CD14-positive monocyte (primary cell): Measurements from ENCODE around the gene DNAH10. TPM values are rescaled to one million over a fixed set of nuclear protein-coding genes. Genes with fewer than 3 reads are reported as not detected.
A peak's percentile ranks its signal among the peaks of the same experiment; 100 is the strongest.

Experiments
- DNase-seq, 3 donors: peaks; one replicate each; pipeline ENCODE4 v3.0.0-alpha.2; 2011 to 2022
- H2AFZ ChIP-seq: 2 replicates; pipeline ENCODE4 v1.6.0; 2012; ENCODE audit warnings: mild to moderate bottlenecking, low read depth, low read length, inconsistent platforms; ENCODE audit not compliant: insufficient read depth, poor library complexity, severe bottlenecking
- H3K27ac ChIP-seq, 2 donors: 1 replicate in 1 of 2; 2 replicates in 1 of 2; pipeline ENCODE4 v1.5.1; 2012 to 2013; ENCODE audit warnings: low read length in 2 of 2, control low read depth in 1 of 2, inconsistent platforms in 1 of 2, low read depth in 1 of 2, mild to moderate bottlenecking in 1 of 2
- H3K27me3 ChIP-seq, 2 donors: one replicate each; pipeline versions ENCODE4 v1.6.0 to v1.6.1; 2011 to 2013; ENCODE audit warnings: low read length in 2 of 2; ENCODE audit not compliant: control insufficient read depth in 2 of 2, insufficient read depth in 2 of 2
- H3K36me3 ChIP-seq, 2 donors: replicated peaks in 1 of 2; 1 replicate in 1 of 2; 2 replicates in 1 of 2; pipeline versions ENCODE4 v1.5.1 to v1.6.1; 2012 to 2013; ENCODE audit warnings: low read length in 2 of 2, control low read depth in 1 of 2, inconsistent platforms in 1 of 2, mild to moderate bottlenecking in 1 of 2; ENCODE audit not compliant: insufficient read depth in 2 of 2, control insufficient read depth in 1 of 2
- H3K4me1 ChIP-seq, 2 donors: 1 replicate in 1 of 2; 2 replicates in 1 of 2; pipeline versions ENCODE4 v1.5.1 to v1.6.1; 2012 to 2013; ENCODE audit warnings: low read length in 2 of 2, control low read depth in 1 of 2, inconsistent platforms in 1 of 2, mild to moderate bottlenecking in 1 of 2, moderate library complexity in 1 of 2; ENCODE audit not compliant: insufficient read depth in 2 of 2, control insufficient read depth in 1 of 2
- H3K4me2 ChIP-seq: replicated peaks from 2 replicates; pipeline ENCODE3; 2012; ENCODE audit warnings: low read length, moderate library complexity, mild to moderate bottlenecking; ENCODE audit not compliant: poor library complexity, severe bottlenecking; ENCODE audit errors: extremely low read depth
- H3K4me3 ChIP-seq, 3 experiments: fragments of 200-600 bp in 1 of 3; sonication (generic) in 1 of 3; replicated peaks in 1 of 3; 1 replicate in 2 of 3; 2 replicates in 1 of 3; pipeline ENCODE4 v1.5.1; 2011 to 2013; ENCODE audit warnings: low read length in 3 of 3, mild to moderate bottlenecking in 3 of 3, control low read depth in 2 of 3, low read depth in 2 of 3, inconsistent platforms in 1 of 3, moderate library complexity in 1 of 3
- H3K79me2 ChIP-seq: 2 replicates; pipeline ENCODE4 v1.6.0; 2012; ENCODE audit warnings: mild to moderate bottlenecking, control low read depth, inconsistent platforms, low read length, moderate library complexity; ENCODE audit not compliant: insufficient read depth
- H3K9ac ChIP-seq: 2 replicates; pipeline ENCODE4 v1.6.0; 2017; ENCODE audit warnings: low read length, mild to moderate bottlenecking; ENCODE audit not compliant: insufficient read depth, poor library complexity, severe bottlenecking
- H3K9me3 ChIP-seq, 2 donors: replicated peaks in 1 of 2; 1 replicate in 1 of 2; 2 replicates in 1 of 2; pipeline versions ENCODE4 v1.5.1 to v1.6.1; 2012 to 2013; ENCODE audit warnings: low read length in 2 of 2, control low read depth in 1 of 2; ENCODE audit not compliant: control insufficient read depth in 1 of 2, insufficient read depth in 1 of 2
- H4K20me1 ChIP-seq: 2 replicates; pipeline ENCODE4 v1.6.0; 2012; ENCODE audit warnings: mild to moderate bottlenecking, low read length, control low read depth, moderate library complexity; ENCODE audit not compliant: insufficient read depth
- H3K27ac Mint-ChIP-seq, 7 donors: one replicate each; pipeline ENCODE4 v1.8.0; 2020; ENCODE audit warnings: mild to moderate bottlenecking in 7 of 7, mixed read lengths in 7 of 7, moderate library complexity in 6 of 7, inconsistent platforms in 2 of 7
- H3K27me3 Mint-ChIP-seq, 3 donors: one replicate each; pipeline ENCODE4 v1.8.0; 2021 to 2022; ENCODE audit warnings: low read depth in 3 of 3, mild to moderate bottlenecking in 3 of 3, mixed read lengths in 3 of 3, moderate library complexity in 3 of 3, inconsistent platforms in 1 of 3
- H3K36me3 Mint-ChIP-seq, 2 donors: one replicate each; pipeline ENCODE4 v1.8.0; 2020; ENCODE audit warnings: mixed read lengths in 2 of 2, inconsistent platforms in 1 of 2, mild to moderate bottlenecking in 1 of 2
- H3K4me1 Mint-ChIP-seq: one replicate; pipeline ENCODE4 v1.8.0; 2020; ENCODE audit warnings: mild to moderate bottlenecking, mixed read lengths
- H3K4me3 Mint-ChIP-seq, 2 donors: one replicate each; pipeline ENCODE4 v1.8.0; 2020; ENCODE audit warnings: mild to moderate bottlenecking in 2 of 2, mixed read lengths in 2 of 2, moderate library complexity in 1 of 2
- H3K9me3 Mint-ChIP-seq, 7 donors: one replicate each; pipeline ENCODE4 v1.8.0; 2020 to 2022; ENCODE audit warnings: mixed read lengths in 7 of 7, mild to moderate bottlenecking in 6 of 7, moderate library complexity in 6 of 7, inconsistent platforms in 2 of 7
- CTCF ChIP-seq: fragments of 200-600 bp; IDR thresholded peaks from one replicate; pipeline ENCODE4 v1.8.0; 2022; ENCODE audit warnings: antibody characterized with exemption, mild to moderate bottlenecking
- WGBS: methylation state at CpG from one replicate; pipeline ENCODE4 v1.1.5; 2013; ENCODE audit warnings: missing lambda C conversion rate; ENCODE audit not compliant: insufficient coverage; 5-methylcytosine and 5-hydroxymethylcytosine counted together
- intact Hi-C, 2 donors: fragments of 100-400 bp; cut with micrococcal nuclease; formaldehyde crosslinking; loops; one replicate each; pipeline versions ENCODE4 v1.15.0 to v1.15.1; 2023
- polyA plus RNA-seq, 3 donors: library from polyadenylated mRNA; depleted of rRNA in 1 of 3; unstranded in 2 of 3; stranded (reverse) in 1 of 3; fragments of 300-500 nt in 2 of 3; fragments of >200 nt in 1 of 3; fragmentation: Illumina TruSeq in 2 of 3; gene quantifications; 1 replicate in 2 of 3; 2 replicates in 1 of 3; pipeline ENCODE4 v1.2.3, GENCODE V29; 2012 to 2021

DNAH10 gene
- polyA plus RNA-seq, 3 donors = not detected

GRCh38 chr12:123943816-123944215, 181.7 kb downstream of the DNAH10 start:
- Mint-ChIP-seq H3K4me1 (peaks cover 22% of the 10 kb centered on the region), H3K27me3 (peaks cover 0 to 2% (median 1%) of the 10 kb centered on the region in 3 donors), H3K36me3 (peaks cover 11 to 20% of the 10 kb centered on the region in 2 donors), H3K4me3 (no peak overlapping the region), H3K27ac (no peak overlapping the region), H3K9me3 (peaks cover 10 to 26% (median 21%) of the 10 kb centered on the region in 7 donors)
- H3K9ac ChIP-seq = no peak overlapping the region
- H2AFZ ChIP-seq = no peak overlapping the region
- H3K27ac ChIP-seq = no peak overlapping the region
- peaks cover 20 to 30% of the 10 kb centered on the region in 2 donors for H3K9me3 ChIP-seq
- no peaks in the 10 kb centered on the region for H4K20me1 ChIP-seq
- WGBS = 100% methylated on average over 3 of the region's 5 CpGs
- no peak overlapping the region for H3K4me2 ChIP-seq
- no peaks in the 10 kb centered on the region for H3K27me3 ChIP-seq
- no peak overlapping the region for H3K4me3 ChIP-seq
- DNase-seq = no peak
- no peak for TF ChIP-seq CTCF
- intact Hi-C loops = no loop called here
- H3K4me1 ChIP-seq = peaks cover 11 to 16% of the 10 kb centered on the region in 2 donors
- H3K36me3 ChIP-seq = peaks cover 0 to 11% of the 10 kb centered on the region in 2 donors
- H3K79me2 ChIP-seq = no peaks in the 10 kb centered on the region

DNA sequence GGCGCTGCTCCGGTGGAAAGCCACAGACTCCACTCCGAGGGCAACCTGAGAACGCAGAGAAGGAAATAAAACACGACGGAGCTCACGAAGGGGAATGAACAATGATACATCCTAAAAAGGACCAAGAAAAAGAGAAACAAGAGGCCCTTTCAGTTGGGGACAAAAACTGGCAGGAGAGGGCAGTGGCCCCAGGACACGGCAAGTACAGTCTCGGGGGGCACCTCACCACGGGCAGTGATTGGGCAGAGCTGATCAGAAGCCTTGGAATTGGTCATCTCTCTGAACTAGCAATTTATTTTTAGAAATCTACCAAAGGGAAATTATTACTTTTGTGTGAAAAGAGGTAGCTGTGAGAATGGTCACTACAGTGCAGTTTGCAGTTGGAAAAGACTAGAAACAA, 182.6 kb downstream of the DNAH10 start:
- H4K20me1 ChIP-seq = no peaks in the 10 kb centered on the region
- no peaks in the 10 kb centered on the region for H3K79me2 ChIP-seq
- Mint-ChIP-seq H3K4me3 (no peak overlapping the region), H3K27me3 (peaks cover 0 to 2% (median 1%) of the 10 kb centered on the region in 3 donors), H3K36me3 (peaks cover 11 to 20% of the 10 kb centered on the region in 2 donors), H3K9me3 (peaks cover 10 to 26% (median 21%) of the 10 kb centered on the region in 7 donors), H3K27ac (peak overlapping the region in 1 of 7 donors; percentile 6), H3K4me1 (peaks cover 18% of the 10 kb centered on the region)
- TF ChIP-seq CTCF = no peak
- no peak overlapping the region for H3K4me2 ChIP-seq
- no peak overlapping the region for H3K27ac ChIP-seq
- no peak overlapping the region for H3K9ac ChIP-seq
- H3K9me3 ChIP-seq = peaks cover 20 to 30% of the 10 kb centered on the region in 2 donors
- no peak overlapping the region for H3K4me3 ChIP-seq
- no peak for DNase-seq
- no peaks in the 10 kb centered on the region for H3K27me3 ChIP-seq
- 69% methylated on average over 10 of the region's 10 CpGs for WGBS
- peaks cover 0 to 11% of the 10 kb centered on the region in 2 donors for H3K36me3 ChIP-seq
- H3K4me1 ChIP-seq = peaks cover 10 to 16% of the 10 kb centered on the region in 2 donors
- intact Hi-C loops = no loop called here
- no peak overlapping the region for H2AFZ ChIP-seq
